HUDEP-2 (cell line): ENCODE results near the gene HSDL2.
"Not testable (repeated sequence)": the region's sequence is repeated elsewhere in the genome, so short reads cannot be mapped to it uniquely, and the experiment has no call there.

Experiments used
- DNase-seq, 76 experiments: peaks; one replicate each; lab custom pipeline; 2025; ENCODE audit not compliant: unreplicated experiment in 76 of 76; lab: John Stamatoyannopoulos, UW

Gene HSDL2

DNA sequence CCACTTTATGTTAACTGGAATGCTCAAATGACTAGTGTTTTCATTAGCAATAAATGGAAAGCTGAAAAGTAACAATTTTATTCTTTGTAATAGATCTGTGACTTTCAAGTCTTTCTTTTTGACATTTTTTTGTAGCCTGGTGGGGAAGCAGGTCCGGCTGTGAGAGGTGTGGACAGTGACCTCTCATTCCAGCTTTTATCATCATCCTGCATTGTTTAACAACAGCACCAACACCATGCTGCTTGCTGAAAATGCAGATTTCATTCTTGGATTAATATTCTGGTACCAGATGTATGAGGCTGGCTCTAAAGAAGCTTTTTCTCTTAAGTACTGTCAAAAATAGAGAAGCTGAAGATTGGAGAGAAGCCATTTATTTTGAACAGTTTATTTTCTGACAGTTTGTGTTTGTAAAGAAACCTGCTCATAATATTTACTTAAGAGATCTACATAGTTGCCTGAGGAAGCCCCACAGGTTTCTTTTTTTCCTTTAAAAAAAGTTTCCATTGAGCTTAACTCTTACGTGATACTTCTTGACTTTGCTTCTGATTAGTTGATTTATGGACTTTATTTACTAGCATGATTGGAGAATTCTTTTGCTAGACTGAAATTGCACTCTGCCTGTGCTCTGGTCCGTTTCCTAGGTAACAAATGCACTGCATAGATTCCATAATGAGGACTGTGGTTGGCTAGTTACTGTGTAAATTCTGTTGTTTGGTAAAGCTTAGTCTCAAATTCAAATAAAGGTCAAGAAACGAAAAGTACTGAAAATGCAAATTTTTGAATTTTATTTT is 110.2 kb downstream of the HSDL2 start:
- DNase-seq: no peak

DNA sequence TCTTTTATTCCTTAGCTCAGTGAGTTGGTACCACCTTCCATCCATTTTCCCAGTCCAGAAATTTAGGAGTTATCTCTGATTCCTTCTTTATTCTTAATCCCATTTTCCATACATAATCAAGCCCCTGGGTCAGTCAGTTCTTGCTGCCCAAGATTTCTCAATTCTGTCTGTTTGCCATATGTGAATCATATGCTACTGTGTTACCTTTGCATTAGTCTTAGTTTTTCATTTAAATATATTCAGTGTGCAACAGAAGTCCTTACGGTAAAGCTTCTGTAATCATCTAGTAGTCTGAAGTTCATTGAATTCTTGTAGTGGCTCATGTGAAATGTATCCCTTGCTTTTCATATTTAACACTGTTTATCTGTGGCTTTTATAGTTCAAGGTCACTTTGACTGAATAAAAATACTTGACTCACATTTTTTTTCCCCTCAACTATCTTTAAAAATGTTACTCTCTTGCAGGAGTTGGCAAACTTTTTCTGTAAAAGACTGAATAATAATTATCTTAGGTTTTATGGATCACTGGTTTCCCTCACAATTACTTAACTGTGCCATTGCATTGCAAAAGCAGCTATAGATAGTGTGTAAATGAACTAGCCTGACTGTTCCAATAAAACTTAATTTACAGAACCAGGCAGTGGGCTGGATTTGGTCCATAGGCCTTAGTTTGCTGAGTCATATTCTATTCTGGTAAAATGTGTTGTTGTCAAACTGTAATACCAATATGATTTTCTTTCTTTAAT is 113.7 kb downstream of the HSDL2 start:
- DNase-seq: no peak

DNA sequence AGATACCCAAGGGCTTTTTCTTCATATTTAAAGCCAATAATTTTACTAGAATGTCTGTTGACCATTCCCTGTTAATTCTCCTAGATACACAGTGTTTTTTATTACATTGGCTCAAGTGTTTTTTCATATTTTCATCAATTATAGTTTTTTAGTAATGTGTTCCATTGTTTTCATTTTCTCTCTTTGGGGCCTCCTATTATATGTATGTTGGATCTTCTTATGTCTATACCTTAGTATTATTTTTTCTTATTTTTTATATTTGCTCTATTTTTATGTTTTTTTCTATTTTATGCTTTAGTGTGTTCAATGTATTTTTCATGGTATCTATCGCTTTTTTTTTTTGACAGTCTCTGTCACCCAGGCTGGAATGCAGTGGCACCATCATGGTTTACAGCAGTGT is 114.2 kb downstream of the HSDL2 start:
- no peak for DNase-seq

DNA sequence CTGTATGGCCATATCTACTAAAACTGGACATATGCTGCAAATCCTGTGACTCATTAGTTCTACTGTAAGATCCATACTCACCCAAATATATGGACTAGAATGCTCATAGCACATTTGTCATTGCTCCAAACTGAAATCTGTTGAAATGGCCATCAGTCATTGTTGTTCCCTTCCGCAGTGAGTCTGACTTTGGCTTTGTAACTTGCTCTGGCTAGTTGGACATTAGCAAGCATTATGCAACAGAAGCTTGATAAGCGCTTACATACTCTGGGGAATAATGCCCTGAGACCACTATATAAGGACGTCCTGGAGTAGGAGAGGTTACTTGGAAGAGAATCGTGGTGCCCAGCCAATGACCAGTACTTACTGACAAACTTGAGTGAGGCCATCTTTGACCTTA is 115.7 kb downstream of the HSDL2 start:
- DNase-seq: no peak

DNA sequence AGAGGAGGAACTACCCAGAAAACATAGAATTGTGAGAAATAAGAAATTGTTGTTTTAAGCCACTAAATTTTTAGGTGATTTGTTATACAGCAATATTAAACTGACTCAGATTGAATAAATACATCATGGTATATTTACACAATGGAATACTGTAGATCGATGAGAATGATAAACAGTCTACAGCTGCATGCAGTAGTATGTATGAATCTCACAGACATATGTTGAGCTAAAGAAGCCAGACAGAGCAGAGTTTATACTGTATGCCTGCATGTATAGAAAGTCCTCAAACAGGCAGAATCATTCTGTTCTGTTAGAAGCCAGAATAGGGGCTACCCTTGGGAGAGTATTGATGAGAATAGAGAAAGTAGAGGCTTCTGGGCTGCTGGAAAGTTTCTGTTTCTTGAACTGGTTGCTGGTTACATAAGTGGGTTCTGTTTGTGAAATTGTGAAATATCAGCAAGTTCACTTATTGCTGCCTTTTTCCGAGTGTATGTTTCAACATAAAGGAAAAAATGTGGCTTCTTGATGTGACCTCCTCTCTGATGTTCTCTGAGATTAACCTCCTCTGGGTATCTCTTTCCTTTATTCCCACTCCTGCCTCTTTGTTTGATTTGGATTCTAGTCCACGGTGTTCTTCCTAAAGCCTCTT is 116.3 kb downstream of the HSDL2 start:
- no peak for DNase-seq

DNA sequence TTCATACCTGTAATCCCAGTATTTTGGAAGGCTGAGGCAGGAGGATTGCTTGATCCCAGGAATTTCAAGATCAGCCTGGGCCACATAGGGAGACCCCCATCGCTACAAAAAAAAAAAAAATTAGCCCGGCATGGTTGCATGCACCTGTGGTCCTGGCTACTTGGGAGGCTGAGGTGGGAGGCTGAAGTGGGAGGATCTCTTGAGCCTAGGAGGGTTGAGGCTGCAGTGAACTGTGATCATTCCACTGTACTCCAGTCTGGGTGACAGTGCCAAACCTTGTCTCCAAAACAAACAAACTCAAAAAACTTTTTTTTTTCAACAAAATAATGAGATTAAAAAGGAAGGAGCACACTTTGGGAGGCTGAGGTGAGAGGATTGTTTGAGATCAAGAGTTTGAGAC is 120.9 kb downstream of the HSDL2 start:
- DNase-seq: no peak

DNA sequence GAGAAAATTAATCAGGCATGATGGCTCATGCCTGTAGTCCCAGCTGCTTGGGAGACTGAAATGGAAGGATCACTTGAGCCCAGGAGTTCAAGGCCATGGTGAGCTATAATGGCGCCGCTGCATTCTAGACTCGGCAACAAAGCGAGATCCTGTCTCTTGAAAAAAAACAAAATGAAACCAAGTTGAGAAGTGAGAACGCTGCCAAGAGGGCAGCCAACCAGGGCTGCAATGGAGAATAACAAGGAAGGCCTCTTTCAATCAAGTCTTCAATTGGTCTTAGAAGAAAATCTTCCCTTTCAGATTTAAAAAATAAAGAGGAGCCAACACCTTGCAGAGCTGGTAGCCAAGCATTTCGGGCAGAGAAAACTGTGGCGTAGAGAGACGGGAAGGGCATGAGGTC is 121.4 kb downstream of the HSDL2 start:
- no peak for DNase-seq

DNA sequence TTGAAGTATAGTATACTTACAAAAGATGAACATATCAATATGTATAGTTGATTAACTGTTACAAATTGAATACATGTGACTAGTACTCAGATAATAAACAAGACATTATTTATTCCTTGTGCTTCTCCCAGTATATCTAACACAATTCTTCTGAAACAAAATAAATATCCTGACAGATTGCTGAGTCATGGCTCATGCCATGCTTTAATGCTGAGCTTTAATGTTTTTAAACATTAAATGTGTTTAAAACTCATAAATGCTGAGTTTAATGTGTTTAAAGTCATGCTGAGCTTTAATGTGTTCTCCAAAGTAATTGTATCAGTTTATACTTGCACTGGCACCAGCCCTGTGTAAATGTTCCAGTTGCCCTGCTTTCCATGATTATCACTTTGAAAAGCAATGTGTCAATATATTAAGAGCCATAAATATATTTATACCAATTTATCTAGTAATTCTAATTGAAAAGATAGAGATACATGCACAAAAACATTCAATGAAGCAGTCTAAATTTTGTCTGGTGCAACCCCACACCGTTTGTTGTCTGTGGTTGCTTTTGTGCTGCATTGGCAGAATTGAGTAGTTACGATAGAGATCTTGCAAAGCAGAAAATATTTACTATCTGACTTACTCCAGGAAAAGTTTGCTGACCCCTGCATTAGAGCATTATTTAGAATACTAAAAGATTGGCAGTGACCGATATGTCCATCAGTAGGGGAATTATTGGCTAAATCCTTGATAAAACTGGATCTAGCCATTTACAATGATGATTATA is 122.5 kb downstream of the HSDL2 start:
- DNase-seq: no peak

DNA sequence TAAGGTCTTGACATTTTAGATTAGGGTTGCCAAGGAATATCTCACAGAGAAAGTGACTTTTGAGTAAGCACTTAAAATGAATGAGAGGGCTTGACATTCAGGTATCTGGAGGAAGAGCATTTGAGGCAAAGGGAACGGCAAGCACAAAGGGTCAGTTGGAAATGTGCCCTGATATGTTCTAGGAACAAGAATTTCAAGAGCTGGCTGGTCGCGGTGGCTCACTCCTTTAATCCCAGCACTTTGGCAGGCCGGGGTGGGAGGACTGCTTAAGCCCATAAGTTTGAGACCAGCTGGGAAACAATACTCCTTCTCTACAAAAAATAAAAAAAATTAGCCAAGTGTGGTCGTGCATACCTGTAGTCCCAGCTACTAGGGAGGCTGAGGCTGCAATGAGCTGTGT is 123.3 kb downstream of the HSDL2 start:
- no peak for DNase-seq

DNA sequence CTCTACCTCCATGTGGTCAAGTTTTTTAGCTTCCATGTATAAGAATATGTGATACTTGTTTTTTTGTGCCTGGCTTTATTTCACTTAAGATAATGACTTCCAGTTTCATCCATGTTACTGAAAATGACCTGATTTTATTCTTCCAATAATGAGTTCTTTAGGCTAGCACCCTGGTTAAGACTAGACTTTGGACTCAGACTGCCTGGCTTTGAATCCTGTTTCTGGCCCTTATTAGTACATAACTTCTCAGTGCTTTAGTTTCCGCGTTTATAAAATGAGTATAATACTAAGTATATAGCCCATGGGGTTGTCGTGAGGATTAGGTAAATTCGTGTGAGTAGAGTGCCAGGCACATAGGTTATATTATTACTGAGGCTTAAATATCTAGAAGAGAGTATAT is 125.2 kb downstream of the HSDL2 start:
- DNase-seq: no peak

DNA sequence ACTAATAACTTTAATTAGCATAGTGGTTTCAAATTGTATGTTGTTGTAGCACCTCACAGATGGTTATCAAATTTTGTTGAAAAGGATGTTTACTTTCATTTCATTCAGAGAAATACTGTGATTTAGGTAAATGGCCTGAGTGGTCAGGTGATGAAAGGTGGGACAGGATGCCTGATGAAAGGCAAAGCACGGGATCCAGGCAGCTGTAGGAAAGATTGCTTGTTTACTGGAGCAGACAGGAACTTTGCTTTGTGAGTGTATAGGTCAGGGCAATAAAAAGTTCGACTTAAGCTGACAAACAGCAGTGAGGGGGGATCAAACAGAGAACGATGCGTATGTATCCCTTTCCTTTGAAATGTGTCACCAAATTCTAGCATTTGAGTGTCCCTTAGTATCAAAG is 125.7 kb downstream of the HSDL2 start:
- no peak for DNase-seq

DNA sequence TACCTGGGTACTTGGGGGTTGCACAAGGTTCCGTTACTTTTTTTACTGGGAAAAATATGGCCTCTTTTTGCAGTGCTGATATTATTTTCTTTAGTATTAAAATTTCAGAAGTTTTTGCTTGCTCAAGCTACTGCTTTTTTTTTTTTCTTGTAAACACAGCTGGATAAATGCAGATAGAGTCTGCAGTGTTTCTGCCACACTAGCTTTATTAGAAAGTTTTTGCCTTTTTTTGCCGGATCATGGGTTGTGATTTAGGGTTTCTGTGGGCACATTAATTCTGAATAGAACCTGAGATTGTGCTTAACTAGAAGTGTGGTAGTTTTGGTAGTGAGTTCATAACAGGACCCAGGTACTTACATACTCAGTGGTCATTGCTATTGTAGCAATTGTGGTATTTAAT is 126.7 kb downstream of the HSDL2 start:
- no peak for DNase-seq

DNA sequence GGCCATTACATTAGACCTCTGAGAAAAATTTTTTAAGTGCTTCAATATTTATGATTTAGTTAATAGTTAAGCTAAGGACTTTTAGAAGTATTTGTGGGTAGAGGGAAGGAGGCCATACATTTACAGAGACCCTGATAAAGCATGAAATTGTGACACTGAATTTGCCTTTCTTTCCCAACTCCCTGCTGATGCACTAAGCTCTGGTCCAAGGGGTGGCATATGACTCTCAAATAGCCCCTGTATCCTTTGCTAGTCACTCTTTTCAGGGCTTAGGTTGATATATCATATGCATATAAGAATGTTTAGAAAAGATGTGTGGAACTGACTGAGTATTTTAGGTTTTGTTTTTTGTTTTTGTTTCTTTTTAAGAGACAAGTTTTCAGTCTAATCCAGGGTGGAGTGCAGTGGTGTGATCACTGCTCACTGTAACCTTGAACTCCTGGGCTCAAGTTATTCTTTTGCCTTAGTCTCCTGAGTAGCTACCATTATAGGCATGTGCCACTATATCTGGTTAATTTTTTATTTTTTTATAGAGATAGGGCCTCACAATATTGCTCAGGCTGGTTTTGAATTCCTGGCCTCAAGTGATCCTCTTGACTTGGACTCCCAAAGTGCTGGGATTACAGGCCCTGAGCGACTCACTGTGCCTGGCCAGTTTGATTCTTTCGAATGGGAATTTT is 127.2 kb downstream of the HSDL2 start:
- DNase-seq: no peak

DNA sequence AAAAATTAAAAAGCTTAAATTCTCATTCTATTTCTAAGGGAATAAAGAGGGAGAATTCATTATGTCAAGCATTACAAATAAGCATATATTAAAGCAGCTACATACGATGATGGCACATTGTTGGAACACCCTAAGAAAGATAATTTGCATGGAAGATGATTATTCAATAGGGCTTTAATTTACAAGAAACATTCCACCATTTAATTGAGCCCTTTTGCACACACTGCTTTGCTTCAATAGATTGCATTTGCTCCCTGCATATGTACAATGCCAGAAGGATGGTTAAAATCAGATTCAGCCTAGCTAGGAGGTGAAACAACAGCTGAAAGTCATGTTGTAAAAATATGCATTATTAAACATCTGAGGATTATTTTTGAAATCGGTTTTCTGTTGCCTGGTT is 128.5 kb downstream of the HSDL2 start:
- no peak for DNase-seq

DNA sequence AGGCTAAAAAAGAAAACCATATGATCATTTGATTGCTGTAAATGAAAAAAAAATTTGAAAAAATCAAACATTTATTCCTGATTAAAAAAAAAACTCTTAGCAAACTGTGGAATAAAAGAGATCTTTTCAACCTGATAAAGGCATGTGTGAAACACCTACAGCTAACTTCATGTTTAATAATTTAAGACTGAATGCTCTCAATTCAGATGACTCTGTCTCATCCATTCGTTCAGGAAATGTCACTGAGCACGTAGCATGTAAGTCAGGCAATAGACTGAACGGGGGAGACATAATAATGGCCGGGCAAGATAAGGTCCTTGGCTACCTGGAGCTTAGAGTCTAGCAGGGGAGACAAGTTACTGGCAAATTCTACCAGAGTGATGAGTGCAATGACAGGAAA is 132.5 kb downstream of the HSDL2 start:
- DNase-seq: not testable (repeated sequence)

DNA sequence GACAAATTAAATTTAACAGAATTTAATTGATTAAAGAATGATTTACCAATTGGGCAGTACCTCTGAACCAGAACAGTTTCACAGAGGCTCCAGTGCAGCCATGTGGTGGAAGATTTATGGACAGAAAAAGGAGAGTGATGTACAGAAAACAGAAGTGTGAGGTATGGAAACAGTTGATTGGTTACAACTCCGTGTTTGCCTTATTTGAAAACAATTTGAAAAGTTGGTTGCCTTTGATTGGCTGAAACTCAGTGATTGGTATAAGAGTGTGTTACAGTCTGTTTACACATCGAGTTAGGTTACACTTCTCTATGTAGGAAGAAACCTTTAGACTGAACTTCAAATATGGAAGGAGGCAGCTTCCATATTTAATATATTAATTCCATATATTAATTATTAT is 136.9 kb downstream of the HSDL2 start:
- DNase-seq: no peak

DNA sequence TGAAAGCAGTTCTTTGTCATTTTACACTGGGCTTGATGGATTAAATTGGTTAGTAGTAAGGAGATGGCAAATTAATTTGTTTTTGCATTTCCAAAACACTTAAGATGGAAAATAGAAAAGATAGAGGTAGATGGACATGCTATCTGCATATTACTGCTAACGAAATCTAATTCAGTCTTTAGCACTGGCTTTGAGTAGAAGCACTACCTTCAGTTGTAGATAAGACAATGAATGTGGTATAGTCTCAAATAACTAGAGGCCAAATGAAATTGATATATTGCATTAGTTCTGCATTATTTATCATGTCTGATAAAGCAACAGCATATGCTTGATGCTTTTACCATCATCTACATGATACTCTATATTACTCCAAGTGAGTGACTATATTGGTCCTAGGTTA is 140.2 kb downstream of the HSDL2 start:
- DNase-seq: no peak

DNA sequence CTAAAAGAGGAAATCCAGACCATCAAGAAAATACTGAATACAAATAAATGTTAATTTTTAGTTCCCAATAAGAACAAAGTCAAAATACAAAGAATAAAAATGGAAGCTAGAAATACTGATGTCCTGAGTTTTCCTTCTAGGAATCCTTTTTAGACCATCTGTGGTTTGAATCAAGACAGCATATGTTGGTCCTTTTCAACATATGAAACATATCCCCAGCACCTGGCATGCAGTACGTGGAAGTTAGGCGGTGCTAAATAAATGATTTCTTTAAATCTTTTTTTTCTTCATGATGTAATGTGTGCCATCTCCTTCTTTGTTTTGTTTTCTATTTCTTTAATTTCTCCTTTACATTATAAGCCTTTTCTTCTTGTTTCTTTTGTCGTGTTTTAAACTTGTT is 140.7 kb downstream of the HSDL2 start:
- DNase-seq: no peak
